Mucosa of rectum (tissue), 2 donors: ENCODE results near the gene NDST3.

Experiments used
- H3K27ac ChIP-seq, 2 donors: one replicate each; pipeline ENCODE4 v1.7.0; 2013; ENCODE audit warnings: inconsistent platforms in 2 of 2, low read depth in 2 of 2, low read length in 2 of 2
- H3K27me3 ChIP-seq, 2 donors: one replicate each; pipeline ENCODE4 v1.7.0; 2013; ENCODE audit warnings: low read length in 2 of 2; ENCODE audit not compliant: control insufficient read depth in 2 of 2, insufficient read depth in 2 of 2
- H3K36me3 ChIP-seq, 2 donors: one replicate each; pipeline ENCODE4 v1.7.0; 2013; ENCODE audit warnings: low read length in 2 of 2; ENCODE audit not compliant: control insufficient read depth in 2 of 2, insufficient read depth in 2 of 2
- H3K4me1 ChIP-seq, 2 donors: one replicate each; pipeline ENCODE4 v1.7.0; 2013; ENCODE audit warnings: low read length in 2 of 2, mild to moderate bottlenecking in 1 of 2; ENCODE audit not compliant: control insufficient read depth in 2 of 2, insufficient read depth in 2 of 2
- H3K4me3 ChIP-seq, 2 donors: one replicate each; pipeline ENCODE4 v1.7.0; 2013; ENCODE audit warnings: low read length in 2 of 2
- H3K9ac ChIP-seq, 2 donors: one replicate each; pipeline ENCODE4 v1.7.0; 2013; ENCODE audit warnings: low read length in 2 of 2, low read depth in 1 of 2, mild to moderate bottlenecking in 1 of 2
- H3K9me3 ChIP-seq, 2 donors: one replicate each; pipeline ENCODE4 v1.7.0; 2013; ENCODE audit warnings: low read length in 2 of 2; ENCODE audit not compliant: control insufficient read depth in 2 of 2
- donor health status: healthy.
- donor health status: Normal muscosa, but diverticular disease.

NDST3 gene

GRCh38 chr4:118029224-118029623 is 5.1 kb upstream of the NDST3 start:
- Histone ChIP-seq H3K4me3 (no peak overlapping the region), H3K9me3 (no peaks in the 10 kb centered on the region), H3K27ac (no peak overlapping the region), H3K27me3 (peaks cover 0 to 3% of the 10 kb centered on the region in 2 donors), H3K36me3 (no peaks in the 10 kb centered on the region), H3K9ac (no peak overlapping the region), H3K4me1 (peaks cover 0 to 4% of the 10 kb centered on the region in 2 donors)

- H3K27ac ChIP-seq: no peak overlapping the region
- H3K4me1 ChIP-seq: peaks cover 0 to 6% of the 10 kb centered on the region in 2 donors
- H3K36me3 ChIP-seq: no peaks in the 10 kb centered on the region
- peak overlapping the region in 1 of 2 donors; percentile 52 for H3K4me3 ChIP-seq
- H3K9me3 ChIP-seq: no peaks in the 10 kb centered on the region
- peaks cover 0 to 6% of the 10 kb centered on the region in 2 donors for H3K27me3 ChIP-seq
- no peak overlapping the region for H3K9ac ChIP-seq
Measured at GRCh38 chr4:118032691-118033090, 1.6 kb upstream of the NDST3 start.

- Histone ChIP-seq H3K27ac (no peak overlapping the region), H3K9ac (peak overlapping the region in 1 of 2 donors; percentile 48), H3K36me3 (no peaks in the 10 kb centered on the region), H3K9me3 (no peaks in the 10 kb centered on the region), H3K27me3 (peaks cover 0 to 6% of the 10 kb centered on the region in 2 donors), H3K4me1 (peaks cover 0 to 6% of the 10 kb centered on the region in 2 donors), H3K4me3 (peak overlapping the region; percentile 52 to 61)
Measured at GRCh38 chr4:118033148-118034052, 886 bp upstream of the NDST3 start.

- Histone ChIP-seq H3K9ac (no peak overlapping the region), H3K4me1 (peaks cover 0 to 6% of the 10 kb centered on the region in 2 donors), H3K9me3 (no peaks in the 10 kb centered on the region), H3K27me3 (peaks cover 0 to 6% of the 10 kb centered on the region in 2 donors), H3K4me3 (no peak overlapping the region), H3K27ac (no peak overlapping the region), H3K36me3 (no peaks in the 10 kb centered on the region)
Measured at GRCh38 chr4:118035309-118035708, 1.0 kb downstream of the NDST3 start.

GRCh38 chr4:118036336-118036735 is 2.0 kb downstream of the NDST3 start:
- Histone ChIP-seq H3K36me3 (no peaks in the 10 kb centered on the region), H3K27me3 (peaks cover 0 to 6% of the 10 kb centered on the region in 2 donors)

GRCh38 chr4:118037955-118038354 is 3.7 kb downstream of the NDST3 start:
- Histone ChIP-seq H3K4me1 (peaks cover 0 to 6% of the 10 kb centered on the region in 2 donors), H3K9me3 (no peaks in the 10 kb centered on the region), H3K27me3 (peaks cover 0 to 6% of the 10 kb centered on the region in 2 donors), H3K36me3 (no peaks in the 10 kb centered on the region), H3K4me3 (no peak overlapping the region), H3K27ac (no peak overlapping the region), H3K9ac (no peak overlapping the region)

More at GRCh38 chr4:118036336-118036735, 2.0 kb downstream of the NDST3 start:
- H3K9me3 ChIP-seq: no peaks in the 10 kb centered on the region
- H3K9ac ChIP-seq: no peak overlapping the region
- H3K4me3 ChIP-seq: no peak overlapping the region
- no peak overlapping the region for H3K27ac ChIP-seq
- H3K4me1 ChIP-seq: peaks cover 0 to 6% of the 10 kb centered on the region in 2 donors

- H3K27ac ChIP-seq: no peak overlapping the region
- no peaks in the 10 kb centered on the region for H3K36me3 ChIP-seq
- H3K9me3 ChIP-seq: no peaks in the 10 kb centered on the region
- H3K9ac ChIP-seq: no peak overlapping the region
- no peaks in the 10 kb centered on the region for H3K4me1 ChIP-seq
- no peaks in the 10 kb centered on the region for H3K27me3 ChIP-seq
- no peak overlapping the region for H3K4me3 ChIP-seq
Measured at GRCh38 chr4:118046323-118046722, 12.0 kb downstream of the NDST3 start.

GRCh38 chr4:118047043-118047442 is 12.8 kb downstream of the NDST3 start:
- no peak overlapping the region for H3K4me3 ChIP-seq
- H3K4me1 ChIP-seq: no peaks in the 10 kb centered on the region
- no peak overlapping the region for H3K27ac ChIP-seq
- no peaks in the 10 kb centered on the region for H3K36me3 ChIP-seq
- no peaks in the 10 kb centered on the region for H3K9me3 ChIP-seq
- no peak overlapping the region for H3K9ac ChIP-seq
- no peaks in the 10 kb centered on the region for H3K27me3 ChIP-seq

- Histone ChIP-seq H3K36me3 (no peaks in the 10 kb centered on the region), H3K27ac (no peak overlapping the region)
Measured at GRCh38 chr4:118058955-118059354, 24.7 kb downstream of the NDST3 start.

GRCh38 chr4:118059397-118059796 is 25.1 kb downstream of the NDST3 start:
- no peak overlapping the region for H3K27ac ChIP-seq
- no peaks in the 10 kb centered on the region for H3K9me3 ChIP-seq
- no peak overlapping the region for H3K4me3 ChIP-seq
- H3K4me1 ChIP-seq: no peaks in the 10 kb centered on the region
- no peaks in the 10 kb centered on the region for H3K36me3 ChIP-seq
- no peaks in the 10 kb centered on the region for H3K27me3 ChIP-seq
- no peak overlapping the region for H3K9ac ChIP-seq

More at GRCh38 chr4:118058955-118059354, 24.7 kb downstream of the NDST3 start:
- Histone ChIP-seq H3K27me3 (no peaks in the 10 kb centered on the region), H3K9ac (no peak overlapping the region), H3K9me3 (no peaks in the 10 kb centered on the region), H3K4me3 (no peak overlapping the region), H3K4me1 (no peaks in the 10 kb centered on the region)
